Loucy (cell line): ENCODE data around the gene CROCC.

Experiments used
- H2AFZ ChIP-seq: fragments of 200-600 bp; sonication (generic); 2 replicates; pipeline ENCODE4 v1.6.0; 2016; ENCODE audit warnings: antibody characterized with exemption, mild to moderate bottlenecking, low read length, moderate library complexity
- H3F3A ChIP-seq: fragments of 200-600 bp; 2 replicates; pipeline ENCODE4 v1.6.0; 2016; ENCODE audit warnings: antibody characterized with exemption, low read depth, mild to moderate bottlenecking
- H3K27me3 ChIP-seq: fragments of 200-600 bp; sonication (generic); 2 replicates; pipeline ENCODE4 v1.6.1; 2014; ENCODE audit warnings: low read length, mild to moderate bottlenecking; ENCODE audit not compliant: insufficient read depth, poor library complexity, severe bottlenecking
- H3K36me3 ChIP-seq: fragments of 200-600 bp; sonication (generic); 2 replicates; pipeline ENCODE4 v1.6.1; 2016; ENCODE audit warnings: low read length; ENCODE audit not compliant: insufficient read depth
- H3K4me1 ChIP-seq: fragments of 200-600 bp; sonication (generic); 2 replicates; pipeline ENCODE4 v1.5.1; 2014; ENCODE audit warnings: low read length, mild to moderate bottlenecking; ENCODE audit not compliant: insufficient read depth, poor library complexity, severe bottlenecking
- H3K4me2 ChIP-seq: fragments of 200-600 bp; sonication (generic); 2 replicates; pipeline ENCODE4 v1.6.0; 2014; ENCODE audit warnings: antibody characterized with exemption, low read length, low read depth, mild to moderate bottlenecking; ENCODE audit not compliant: poor library complexity, severe bottlenecking
- H3K4me3 ChIP-seq: fragments of 200-600 bp; sonication (generic); 2 replicates; pipeline ENCODE4 v1.5.1; 2014; ENCODE audit warnings: low read length, mild to moderate bottlenecking, mixed read lengths; ENCODE audit not compliant: poor library complexity, severe bottlenecking
- H3K79me2 ChIP-seq: fragments of 200-600 bp; sonication (generic); 2 replicates; pipeline ENCODE4 v1.6.1; 2014; ENCODE audit warnings: low read length; ENCODE audit not compliant: insufficient read depth
- H3K9ac ChIP-seq: fragments of 200-600 bp; sonication (generic); 2 replicates; pipeline ENCODE4 v1.6.0; 2014; ENCODE audit warnings: mild to moderate bottlenecking, low read depth, low read length, moderate library complexity; ENCODE audit not compliant: poor library complexity, severe bottlenecking
- H3K9me2 ChIP-seq: fragments of 200-600 bp; sonication (generic); replicated peaks from 2 replicates; pipeline ENCODE4 v1.6.1; 2016; ENCODE audit warnings: low read depth, low read length, mixed read lengths
- H3K9me3 ChIP-seq: fragments of 200-600 bp; sonication (generic); 2 replicates; pipeline ENCODE4 v1.6.1; 2014; ENCODE audit warnings: mild to moderate bottlenecking, antibody characterized with exemption, low read length, low read depth; ENCODE audit not compliant: insufficient read depth
- H4K20me1 ChIP-seq: fragments of 200-600 bp; sonication (generic); 2 replicates; pipeline ENCODE4 v1.6.0; 2014; ENCODE audit warnings: antibody characterized with exemption, low read length, mild to moderate bottlenecking; ENCODE audit not compliant: insufficient read depth, poor library complexity, severe bottlenecking
- EZH2phosphoT487 ChIP-seq: fragments of 200-600 bp; IDR thresholded peaks from 2 replicates; pipeline ENCODE4 v1.6.1; 2018; ENCODE audit warnings: antibody characterized with exemption, mild to moderate bottlenecking, moderate library complexity, borderline replicate concordance
- TF ChIP-seq, protein P1 (sequence below): fragments of 200-600 bp; sonication (generic); conservative IDR thresholded peaks from 2 replicates; pipeline ENCODE4 v1.5.1; 2014; ENCODE audit warnings: mild to moderate bottlenecking, antibody characterized with exemption, low read length

The CROCC gene

DNA sequence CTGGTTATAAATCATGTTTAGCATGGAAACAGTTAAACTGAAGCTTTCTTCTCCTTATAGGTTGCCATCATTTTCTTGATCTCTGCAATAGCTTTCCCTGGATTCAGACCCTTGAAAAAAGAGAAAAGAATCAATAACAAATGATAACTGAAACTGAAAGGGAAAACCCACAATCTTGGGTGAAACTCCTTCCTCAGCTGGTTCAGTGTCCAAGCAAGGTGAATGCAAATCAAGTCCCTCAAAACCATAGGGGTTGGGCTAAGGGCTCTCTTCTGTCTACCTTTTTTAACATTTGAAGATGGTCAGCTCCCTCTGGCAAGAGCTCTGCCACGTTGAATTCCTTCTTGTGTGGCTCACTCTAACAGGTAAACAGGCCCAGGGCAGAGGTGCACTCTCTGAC is 97.1 kb downstream of the CROCC start:
- Histone ChIP-seq H4K20me1 (no peaks in the 10 kb centered on the region), H3K36me3 (peaks cover 65% of the 10 kb centered on the region; the same call in 1 of the 2 replicates), H3K9me3 (no peaks in the 10 kb centered on the region), H3K4me2 (no peak overlapping the region), H3K9me2 (no peaks in the 10 kb centered on the region), H3K79me2 (no peaks in the 10 kb centered on the region), H2AFZ (no peak overlapping the region), H3K9ac (no peak overlapping the region), H3K27me3 (no peaks in the 10 kb centered on the region), H3K4me1 (peaks cover 2% of the 10 kb centered on the region), H3K4me3 (no peak overlapping the region), H3F3A (no peaks in the 10 kb centered on the region)
- TF ChIP-seq EZH2phosphoT487 = no peak

DNA sequence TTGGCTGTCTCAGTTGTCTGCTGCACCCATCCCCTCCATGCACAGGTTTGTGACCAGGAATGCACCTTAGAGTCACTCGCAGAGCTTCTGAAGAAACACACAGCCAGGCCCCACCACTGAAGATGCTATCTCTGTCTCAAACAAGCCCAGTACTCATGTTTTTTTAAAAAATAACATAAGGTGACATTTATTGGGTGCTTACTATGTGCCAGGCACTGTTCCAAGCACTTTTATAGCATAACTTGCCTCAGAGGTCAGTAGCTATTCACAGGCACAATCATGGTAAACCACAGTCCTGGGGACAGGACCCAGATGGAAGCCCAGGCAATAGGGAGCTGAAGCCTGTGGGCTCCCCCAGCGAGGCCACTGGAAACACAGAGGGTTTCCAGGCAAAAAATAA is 98.8 kb downstream of the CROCC start:
- Histone ChIP-seq H3K9ac (no peak overlapping the region), H4K20me1 (no peaks in the 10 kb centered on the region), H3K4me2 (no peak overlapping the region), H3K4me1 (no peaks in the 10 kb centered on the region), H3K27me3 (no peaks in the 10 kb centered on the region), H3F3A (no peaks in the 10 kb centered on the region), H3K79me2 (no peaks in the 10 kb centered on the region), H3K4me3 (no peak overlapping the region), H3K36me3 (peaks cover 81% of the 10 kb centered on the region; the same call in 1 of the 2 replicates), H2AFZ (no peak overlapping the region), H3K9me2 (no peaks in the 10 kb centered on the region), H3K9me3 (no peaks in the 10 kb centered on the region)
- TF ChIP-seq, protein P1, sequence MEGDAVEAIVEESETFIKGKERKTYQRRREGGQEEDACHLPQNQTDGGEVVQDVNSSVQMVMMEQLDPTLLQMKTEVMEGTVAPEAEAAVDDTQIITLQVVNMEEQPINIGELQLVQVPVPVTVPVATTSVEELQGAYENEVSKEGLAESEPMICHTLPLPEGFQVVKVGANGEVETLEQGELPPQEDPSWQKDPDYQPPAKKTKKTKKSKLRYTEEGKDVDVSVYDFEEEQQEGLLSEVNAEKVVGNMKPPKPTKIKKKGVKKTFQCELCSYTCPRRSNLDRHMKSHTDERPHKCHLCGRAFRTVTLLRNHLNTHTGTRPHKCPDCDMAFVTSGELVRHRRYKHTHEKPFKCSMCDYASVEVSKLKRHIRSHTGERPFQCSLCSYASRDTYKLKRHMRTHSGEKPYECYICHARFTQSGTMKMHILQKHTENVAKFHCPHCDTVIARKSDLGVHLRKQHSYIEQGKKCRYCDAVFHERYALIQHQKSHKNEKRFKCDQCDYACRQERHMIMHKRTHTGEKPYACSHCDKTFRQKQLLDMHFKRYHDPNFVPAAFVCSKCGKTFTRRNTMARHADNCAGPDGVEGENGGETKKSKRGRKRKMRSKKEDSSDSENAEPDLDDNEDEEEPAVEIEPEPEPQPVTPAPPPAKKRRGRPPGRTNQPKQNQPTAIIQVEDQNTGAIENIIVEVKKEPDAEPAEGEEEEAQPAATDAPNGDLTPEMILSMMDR = no peak
- no peak for TF ChIP-seq EZH2phosphoT487

DNA sequence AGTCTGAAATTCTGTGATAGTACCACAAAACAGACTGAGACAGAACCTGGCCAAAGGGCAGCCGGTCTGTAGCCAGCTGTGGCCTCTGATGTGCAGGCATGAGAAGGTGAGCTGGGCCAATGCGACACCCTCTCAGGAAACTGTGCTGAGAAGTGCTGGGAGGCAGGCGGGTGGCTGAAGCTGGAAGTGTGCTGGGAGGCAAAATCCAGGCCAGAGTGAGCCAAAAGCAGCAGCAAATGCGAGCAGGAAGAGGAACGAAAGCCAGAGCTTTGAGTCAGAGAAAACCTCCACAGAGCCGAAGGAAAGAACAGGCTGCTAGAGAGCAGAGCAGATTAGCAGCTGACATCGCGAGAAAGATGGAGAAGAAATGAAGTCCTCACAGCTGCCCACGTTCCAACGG is 100.2 kb downstream of the CROCC start:
- H3K4me1 ChIP-seq = no peaks in the 10 kb centered on the region
- H3F3A ChIP-seq = no peaks in the 10 kb centered on the region
- no peaks in the 10 kb centered on the region for H3K9me2 ChIP-seq
- no peak overlapping the region for H3K4me2 ChIP-seq
- TF ChIP-seq, protein P1 = no peak
- TF ChIP-seq EZH2phosphoT487 = no peak
- no peaks in the 10 kb centered on the region for H3K79me2 ChIP-seq
- no peaks in the 10 kb centered on the region for H3K27me3 ChIP-seq
- no peak overlapping the region for H3K4me3 ChIP-seq
- no peak overlapping the region for H2AFZ ChIP-seq
- H3K9me3 ChIP-seq = no peaks in the 10 kb centered on the region
- no peak overlapping the region for H3K9ac ChIP-seq
- H4K20me1 ChIP-seq = no peaks in the 10 kb centered on the region
- H3K36me3 ChIP-seq = peaks cover 95% of the 10 kb centered on the region; the same call in 1 of the 2 replicates
